ENCODE results near the gene TCTA. TPM values are rescaled to one million over a fixed set of nuclear protein-coding genes. Genes with fewer than 3 reads are reported as not detected.
A peak's percentile ranks its signal among the peaks of the same experiment; 100 is the strongest.

The TCTA gene
- total RNA-seq, 3 donors from 2014 or later (not counting 1 experiment from before 2014, with no cell fraction given), result 35.4 to 40.7 (median 36.7) TPM

DNA sequence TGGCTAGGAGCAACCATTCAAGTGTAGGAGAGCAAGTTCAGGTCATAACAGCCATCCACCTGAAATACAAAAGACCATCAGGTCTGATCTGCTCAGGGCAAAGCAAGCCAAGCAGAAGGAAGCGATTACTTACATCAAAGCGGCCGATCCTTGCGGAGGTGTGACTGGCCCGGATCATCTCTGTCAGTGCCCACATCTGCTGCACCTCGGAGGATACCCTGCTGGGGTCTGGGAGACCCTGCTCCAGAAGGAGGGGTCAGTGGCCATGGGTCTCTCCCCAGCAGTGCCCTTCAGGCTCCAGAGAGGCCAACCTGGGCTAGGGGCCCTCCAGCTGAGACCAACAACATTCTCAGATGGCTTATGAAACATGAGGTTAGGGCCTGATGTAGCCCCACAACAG, 12.6 kb downstream of the TCTA start:
- DNase-seq, result no peak
- Mint-ChIP-seq H3K36me3 (no peaks in the 10 kb centered on the region), H3K4me1 (peaks cover 28 to 38% of the 10 kb centered on the region in 2 donors), H3K9me3 (no peaks in the 10 kb centered on the region), H3K27ac (no peak overlapping the region), H3K4me3 (no peak overlapping the region), H3K27me3 (ENCODE audit: low read depth in 2 of 2) (no peaks in the 10 kb centered on the region)
- Histone ChIP-seq H3K4me3 (ENCODE audit: low read length) (no peak overlapping the region), H3K27ac (ENCODE audit: low read length) (no peak overlapping the region), H3K36me3 (ENCODE audit: control insufficient read depth, insufficient read depth, low read length) (peaks cover 11% of the 10 kb centered on the region), H3K4me1 (ENCODE audit: control insufficient read depth, insufficient read depth, low read length) (peaks cover 36% of the 10 kb centered on the region), H3K9me3 (ENCODE audit: control insufficient read depth, insufficient read depth, low read length) (no peaks in the 10 kb centered on the region), H3K27me3 (ENCODE audit: control insufficient read depth, insufficient read depth, low read length) (no peaks in the 10 kb centered on the region)
- 97% methylated on average over 6 of the region's 6 CpGs for WGBS (ENCODE audit: insufficient coverage)
- TF ChIP-seq, protein P1, sequence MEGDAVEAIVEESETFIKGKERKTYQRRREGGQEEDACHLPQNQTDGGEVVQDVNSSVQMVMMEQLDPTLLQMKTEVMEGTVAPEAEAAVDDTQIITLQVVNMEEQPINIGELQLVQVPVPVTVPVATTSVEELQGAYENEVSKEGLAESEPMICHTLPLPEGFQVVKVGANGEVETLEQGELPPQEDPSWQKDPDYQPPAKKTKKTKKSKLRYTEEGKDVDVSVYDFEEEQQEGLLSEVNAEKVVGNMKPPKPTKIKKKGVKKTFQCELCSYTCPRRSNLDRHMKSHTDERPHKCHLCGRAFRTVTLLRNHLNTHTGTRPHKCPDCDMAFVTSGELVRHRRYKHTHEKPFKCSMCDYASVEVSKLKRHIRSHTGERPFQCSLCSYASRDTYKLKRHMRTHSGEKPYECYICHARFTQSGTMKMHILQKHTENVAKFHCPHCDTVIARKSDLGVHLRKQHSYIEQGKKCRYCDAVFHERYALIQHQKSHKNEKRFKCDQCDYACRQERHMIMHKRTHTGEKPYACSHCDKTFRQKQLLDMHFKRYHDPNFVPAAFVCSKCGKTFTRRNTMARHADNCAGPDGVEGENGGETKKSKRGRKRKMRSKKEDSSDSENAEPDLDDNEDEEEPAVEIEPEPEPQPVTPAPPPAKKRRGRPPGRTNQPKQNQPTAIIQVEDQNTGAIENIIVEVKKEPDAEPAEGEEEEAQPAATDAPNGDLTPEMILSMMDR (IDR thresholded peaks at IDR 0.05), result no peak
- intact Hi-C loops (cut with micrococcal nuclease), result no loop called here
- no peak for ATAC-seq

DNA sequence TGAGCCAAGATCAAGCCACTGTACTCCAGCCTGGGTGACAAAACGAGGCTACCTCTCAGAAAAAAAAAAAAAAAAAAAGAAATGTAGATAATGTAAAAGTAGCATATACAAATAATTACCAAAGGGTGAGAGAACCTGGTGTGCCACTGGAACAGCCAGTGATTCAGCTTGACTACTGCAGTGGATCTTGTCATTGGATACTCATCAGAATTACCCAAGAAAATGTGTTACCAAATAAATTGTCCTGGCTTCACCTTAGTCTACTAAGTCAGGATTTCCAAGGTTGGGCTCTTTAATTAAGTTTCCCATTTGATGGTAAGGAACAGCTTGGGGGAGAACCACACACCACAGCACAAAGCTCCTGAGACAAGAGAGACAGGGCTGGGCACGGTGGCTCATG, 15.4 kb downstream of the TCTA start:
- H3K27ac ChIP-seq (ENCODE audit: low read length), result no peak overlapping the region
- Mint-ChIP-seq H3K9me3 (no peaks in the 10 kb centered on the region), H3K27ac (no peak overlapping the region), H3K36me3 (no peaks in the 10 kb centered on the region), H3K4me3 (peak overlapping the region; percentile 98), H3K4me1 (peaks cover 18 to 19% of the 10 kb centered on the region in 2 donors), H3K27me3 (ENCODE audit: low read depth in 2 of 2) (no peaks in the 10 kb centered on the region)
- H3K27me3 ChIP-seq (ENCODE audit: control insufficient read depth, insufficient read depth, low read length), result no peaks in the 10 kb centered on the region
- H3K4me3 ChIP-seq (ENCODE audit: low read length), result no peak overlapping the region
- TF ChIP-seq, protein P1 (IDR thresholded peaks at IDR 0.05), result no peak
- intact Hi-C loops (cut with micrococcal nuclease), result no loop called here
- WGBS (ENCODE audit: insufficient coverage), result 100% methylated on average over 1 of the region's 2 CpGs
- ATAC-seq (no peak), DNase-seq (no peak)
- H3K4me1 ChIP-seq (ENCODE audit: control insufficient read depth, insufficient read depth, low read length), result peaks cover 28% of the 10 kb centered on the region
- peaks cover 11% of the 10 kb centered on the region for H3K36me3 ChIP-seq (ENCODE audit: control insufficient read depth, insufficient read depth, low read length)
- no peaks in the 10 kb centered on the region for H3K9me3 ChIP-seq (ENCODE audit: control insufficient read depth, insufficient read depth, low read length)

DNA sequence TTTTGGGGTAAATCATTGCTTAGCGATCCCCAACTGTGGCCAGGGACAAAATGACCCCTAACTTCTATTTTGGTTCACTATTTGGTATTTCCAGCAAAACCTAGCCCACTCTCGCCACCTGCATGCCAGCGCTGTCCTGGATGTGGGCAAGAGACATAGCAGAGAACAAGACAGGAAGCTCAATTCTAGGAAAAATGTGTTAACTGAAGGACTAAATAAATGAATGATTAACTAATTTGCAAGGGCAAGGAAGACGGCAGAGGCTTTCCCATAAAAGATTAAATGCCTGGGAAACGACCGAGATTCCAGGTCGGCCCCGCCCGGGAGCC, 16.5 kb downstream of the TCTA start:
- Histone ChIP-seq H3K4me1 (ENCODE audit: control insufficient read depth, insufficient read depth, low read length) (peaks cover 24% of the 10 kb centered on the region), H3K27me3 (ENCODE audit: control insufficient read depth, insufficient read depth, low read length) (no peaks in the 10 kb centered on the region), H3K9me3 (ENCODE audit: control insufficient read depth, insufficient read depth, low read length) (no peaks in the 10 kb centered on the region), H3K4me3 (ENCODE audit: low read length) (peak overlapping the region; percentile 72), H3K36me3 (ENCODE audit: control insufficient read depth, insufficient read depth, low read length) (peaks cover 11% of the 10 kb centered on the region), H3K27ac (ENCODE audit: low read length) (peak overlapping the region; percentile 76)
- Mint-ChIP-seq H3K27ac (peak overlapping the region; percentile 91 to 94), H3K9me3 (no peaks in the 10 kb centered on the region), H3K27me3 (ENCODE audit: low read depth in 2 of 2) (no peaks in the 10 kb centered on the region), H3K36me3 (no peaks in the 10 kb centered on the region), H3K4me3 (peak overlapping the region; percentile 98), H3K4me1 (peaks cover 18 to 19% of the 10 kb centered on the region in 2 donors)
- intact Hi-C loops (cut with micrococcal nuclease), result loop anchor here (1.0 kb wide), 1 partner anchor 16 kb away; the partner anchor contains the start of gene TCTA
- DNase-seq (no peak), ATAC-seq (no peak)
- TF ChIP-seq, protein P1 (IDR thresholded peaks at IDR 0.05), result no peak
- 3% methylated on average over 9 of the region's 9 CpGs for WGBS (ENCODE audit: insufficient coverage)

DNA sequence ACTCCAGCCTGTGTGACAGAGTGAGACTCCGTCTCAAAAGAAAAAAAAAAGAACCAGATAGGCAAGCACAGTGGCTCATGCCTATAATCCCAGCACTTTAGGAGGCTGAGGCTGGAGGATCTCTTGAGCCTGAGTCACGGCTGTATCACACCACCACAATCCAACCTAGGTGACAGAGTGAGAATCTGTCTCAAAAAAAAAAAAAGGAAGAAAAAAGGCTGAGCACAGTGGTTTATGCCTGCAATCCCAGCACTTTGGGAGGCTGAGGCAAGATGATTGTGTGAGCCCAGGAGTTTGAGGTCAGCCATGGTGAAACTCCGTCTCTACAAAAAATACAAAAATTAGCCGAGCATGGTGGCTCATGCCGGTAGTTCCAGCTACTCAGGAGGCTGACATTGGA, 22.5 kb downstream of the TCTA start:
- Mint-ChIP-seq H3K36me3 (no peaks in the 10 kb centered on the region), H3K9me3 (no peaks in the 10 kb centered on the region), H3K27me3 (ENCODE audit: low read depth in 2 of 2) (no peaks in the 10 kb centered on the region), H3K4me3 (no peak overlapping the region), H3K27ac (no peak overlapping the region), H3K4me1 (peaks cover 1 to 2% of the 10 kb centered on the region in 2 donors)
- H3K9me3 ChIP-seq (ENCODE audit: control insufficient read depth, insufficient read depth, low read length), result no peaks in the 10 kb centered on the region
- H3K4me1 ChIP-seq (ENCODE audit: control insufficient read depth, insufficient read depth, low read length), result peaks cover 5% of the 10 kb centered on the region
- TF ChIP-seq, protein P1 (IDR thresholded peaks at IDR 0.05), result no peak
- H3K27me3 ChIP-seq (ENCODE audit: control insufficient read depth, insufficient read depth, low read length), result no peaks in the 10 kb centered on the region
- WGBS (ENCODE audit: insufficient coverage), result 98% methylated on average over 4 of the region's 5 CpGs
- DNase-seq (no peak), ATAC-seq (no peak)
- H3K4me3 ChIP-seq (ENCODE audit: low read length), result no peak overlapping the region
- H3K36me3 ChIP-seq (ENCODE audit: control insufficient read depth, insufficient read depth, low read length), result no peaks in the 10 kb centered on the region
- H3K27ac ChIP-seq (ENCODE audit: low read length), result no peak overlapping the region
- intact Hi-C loops (cut with micrococcal nuclease), result no loop called here

Measured in natural killer cell (primary cell).